CD4-positive, CD25-positive, alpha-beta regulatory T cell (primary cell): ENCODE data around the gene PIK3C3. TPM values are rescaled to one million over a fixed set of nuclear protein-coding genes. Genes with fewer than 3 reads are reported as not detected.
A peak's percentile ranks its signal among the peaks of the same experiment; 100 is the strongest.

Experiments
- ATAC-seq, 2 donors: fragments of 150-1000 bp; cut with Tn5 transposase; one replicate each; pipeline ENCODE4 v1.10.0; 2021; ENCODE audit warnings: low read depth in 2 of 2, moderate number of reproducible peaks in 2 of 2, moderate library complexity in 1 of 2
- DNase-seq, 3 donors: peaks; one replicate each; pipeline versions ENCODE4 v3.0.0 to v3.0.0-alpha.2; 2012 to 2022; ENCODE audit warnings: mixed read lengths in 1 of 3
- H3K27ac ChIP-seq: one replicate; pipeline ENCODE4 v1.7.0; 2013; ENCODE audit warnings: mild to moderate bottlenecking, low read length; ENCODE audit not compliant: insufficient read depth, poor library complexity, severe bottlenecking
- H3K27me3 ChIP-seq: one replicate; pipeline ENCODE4 v1.7.0; 2013; ENCODE audit warnings: low read length; ENCODE audit not compliant: control insufficient read depth, insufficient read depth
- H3K36me3 ChIP-seq: one replicate; pipeline ENCODE4 v1.7.0; 2013; ENCODE audit warnings: mild to moderate bottlenecking, low read length, moderate library complexity; ENCODE audit not compliant: control insufficient read depth, insufficient read depth
- H3K4me1 ChIP-seq: 2 replicates; pipeline ENCODE4 v1.7.0; 2013; ENCODE audit warnings: mild to moderate bottlenecking, low read length; ENCODE audit not compliant: insufficient read depth, control insufficient read depth, poor library complexity, severe bottlenecking
- H3K4me3 ChIP-seq: one replicate; pipeline ENCODE4 v1.7.0; 2013; ENCODE audit warnings: low read depth, mild to moderate bottlenecking, low read length, moderate library complexity
- H3K9me3 ChIP-seq, 2 experiments: 1 replicate in 1 of 2; 2 replicates in 1 of 2; pipeline ENCODE4 v1.7.0; 2013; ENCODE audit warnings: low read length in 2 of 2, mild to moderate bottlenecking in 1 of 2, moderate library complexity in 1 of 2; ENCODE audit not compliant: control insufficient read depth in 2 of 2
- H3K27ac Mint-ChIP-seq, 3 donors: one replicate each; pipeline ENCODE4 v1.8.0; 2020 to 2022; ENCODE audit warnings: mild to moderate bottlenecking in 3 of 3, mixed read lengths in 3 of 3, moderate library complexity in 2 of 3
- H3K27me3 Mint-ChIP-seq: one replicate; pipeline ENCODE4 v1.8.0; 2022; ENCODE audit warnings: mild to moderate bottlenecking, mixed read lengths
- H3K36me3 Mint-ChIP-seq: one replicate; pipeline ENCODE4 v1.8.0; 2020; ENCODE audit warnings: mixed read lengths
- H3K4me1 Mint-ChIP-seq, 4 donors: one replicate each; pipeline ENCODE4 v1.8.0; 2020 to 2022; ENCODE audit warnings: mixed read lengths in 4 of 4, mild to moderate bottlenecking in 1 of 4
- H3K4me3 Mint-ChIP-seq, 4 donors: one replicate each; pipeline ENCODE4 v1.8.0; 2020 to 2022; ENCODE audit warnings: mild to moderate bottlenecking in 4 of 4, mixed read lengths in 4 of 4, moderate library complexity in 3 of 4
- H3K9me3 Mint-ChIP-seq, 7 donors: one replicate each; pipeline ENCODE4 v1.8.0; 2020 to 2022; ENCODE audit warnings: mixed read lengths in 7 of 7, mild to moderate bottlenecking in 3 of 7, moderate library complexity in 2 of 7
- polyA plus RNA-seq, 4 donors: library from polyadenylated mRNA; unstranded; fragments of 300-500 nt; fragmentation: Illumina TruSeq; gene quantifications; one replicate each; pipeline ENCODE4 v1.2.3, GENCODE V29; 2021
- total RNA-seq: library from RNA; stranded (reverse); gene quantifications from one replicate; pipeline ENCODE4 v1.2.3, GENCODE V29; 2022

The PIK3C3 gene
- total and polyA plus RNA-seq, 5 donors from 2014 or later: 42.4 to 77.1 (median 46.0) TPM

GRCh38 chr18:42025491-42025890 lies 70.5 kb downstream of the PIK3C3 start:
- Histone ChIP-seq H3K27me3 (no peaks in the 10 kb centered on the region), H3K36me3 (peaks cover 34% of the 10 kb centered on the region), H3K4me1 (peaks cover 12% of the 10 kb centered on the region), H3K27ac (peak overlapping the region; percentile 15), H3K9me3 (no peaks in the 10 kb centered on the region), H3K4me3 (no peak overlapping the region)
- Mint-ChIP-seq H3K9me3 (no peaks in the 10 kb centered on the region), H3K4me1 (peaks cover 14 to 41% (median 26%) of the 10 kb centered on the region in 4 donors), H3K36me3 (peaks cover 20% of the 10 kb centered on the region), H3K4me3 (no peak overlapping the region), H3K27ac (peak overlapping the region in 2 of 3 donors; percentile 61 to 72), H3K27me3 (no peaks in the 10 kb centered on the region)
- ATAC-seq (no peak), DNase-seq (no peak)

GRCh38 chr18:42025974-42026625 lies 71.1 kb downstream of the PIK3C3 start:
- no peaks in the 10 kb centered on the region for H3K27me3 ChIP-seq
- peak overlapping the region; percentile 44 to 90 (median 61) for H3K27ac Mint-ChIP-seq
- DNase-seq (peak in 1 of 3 donors; percentile 42), ATAC-seq (peak in 1 of 2 donors; percentile 49)
- H3K9me3 Mint-ChIP-seq: no peaks in the 10 kb centered on the region
- peaks cover 32% of the 10 kb centered on the region for H3K36me3 ChIP-seq
- H3K27me3 Mint-ChIP-seq: no peaks in the 10 kb centered on the region
- H3K9me3 ChIP-seq: no peaks in the 10 kb centered on the region
- H3K4me1 Mint-ChIP-seq: peaks cover 15 to 41% (median 26%) of the 10 kb centered on the region in 4 donors
- H3K27ac ChIP-seq: peak overlapping the region; percentile 53
- H3K4me3 ChIP-seq: no peak overlapping the region
- H3K4me1 ChIP-seq: peaks cover 12% of the 10 kb centered on the region
- H3K36me3 Mint-ChIP-seq: peaks cover 22% of the 10 kb centered on the region
- H3K4me3 Mint-ChIP-seq: no peak overlapping the region

GRCh38 chr18:42028247-42028832 lies 73.3 kb downstream of the PIK3C3 start:
- no peak overlapping the region for H3K27ac Mint-ChIP-seq
- no peaks in the 10 kb centered on the region for H3K27me3 Mint-ChIP-seq
- peak; percentile 46 to 65 for ATAC-seq
- peaks cover 18 to 33% (median 24%) of the 10 kb centered on the region in 4 donors for H3K4me1 Mint-ChIP-seq
- no peaks in the 10 kb centered on the region for H3K9me3 ChIP-seq
- H3K36me3 ChIP-seq: peaks cover 30% of the 10 kb centered on the region
- H3K27me3 ChIP-seq: no peaks in the 10 kb centered on the region
- DNase-seq: peak; percentile 8 to 60 (median 36)
- H3K4me3 ChIP-seq: no peak overlapping the region
- peaks cover 12% of the 10 kb centered on the region for H3K4me1 ChIP-seq
- peaks cover 29% of the 10 kb centered on the region for H3K36me3 Mint-ChIP-seq
- H3K4me3 Mint-ChIP-seq: no peak overlapping the region
- no peaks in the 10 kb centered on the region for H3K9me3 Mint-ChIP-seq
- no peak overlapping the region for H3K27ac ChIP-seq

- ATAC-seq: no peak
- Histone ChIP-seq H3K27me3 (no peaks in the 10 kb centered on the region), H3K36me3 (peaks cover 37% of the 10 kb centered on the region), H3K27ac (no peak overlapping the region), H3K4me1 (peaks cover 12% of the 10 kb centered on the region), H3K9me3 (no peaks in the 10 kb centered on the region), H3K4me3 (no peak overlapping the region)
- no peak overlapping the region for H3K27ac Mint-ChIP-seq
- no peak for DNase-seq
- H3K4me3 Mint-ChIP-seq: no peak overlapping the region
- H3K4me1 Mint-ChIP-seq: peaks cover 15 to 26% (median 20%) of the 10 kb centered on the region in 4 donors
- no peaks in the 10 kb centered on the region for H3K27me3 Mint-ChIP-seq
- no peaks in the 10 kb centered on the region for H3K9me3 Mint-ChIP-seq
- peaks cover 34% of the 10 kb centered on the region for H3K36me3 Mint-ChIP-seq
These were observed 74.1 kb downstream of the PIK3C3 start for GRCh38 chr18:42029092-42029491.

GRCh38 chr18:42030586-42031182 lies 75.7 kb downstream of the PIK3C3 start:
- Mint-ChIP-seq H3K4me3 (no peak overlapping the region), H3K36me3 (peaks cover 37% of the 10 kb centered on the region), H3K27me3 (no peaks in the 10 kb centered on the region), H3K9me3 (no peaks in the 10 kb centered on the region), H3K4me1 (peaks cover 8 to 17% (median 11%) of the 10 kb centered on the region in 4 donors), H3K27ac (no peak overlapping the region)
- ATAC-seq (no peak), DNase-seq (no peak)
- Histone ChIP-seq H3K9me3 (no peaks in the 10 kb centered on the region), H3K4me1 (peaks cover 9% of the 10 kb centered on the region), H3K27ac (no peak overlapping the region), H3K27me3 (no peaks in the 10 kb centered on the region), H3K36me3 (peaks cover 52% of the 10 kb centered on the region), H3K4me3 (no peak overlapping the region)

- Mint-ChIP-seq H3K4me3 (no peak overlapping the region), H3K27me3 (no peaks in the 10 kb centered on the region), H3K27ac (peak overlapping the region in 1 of 3 donors; percentile 59), H3K9me3 (no peaks in the 10 kb centered on the region), H3K36me3 (peaks cover 42% of the 10 kb centered on the region), H3K4me1 (peaks cover 0 to 18% (median 3%) of the 10 kb centered on the region in 4 donors)
- no peak overlapping the region for H3K4me3 ChIP-seq
- no peaks in the 10 kb centered on the region for H3K4me1 ChIP-seq
- peaks cover 61% of the 10 kb centered on the region for H3K36me3 ChIP-seq
- H3K27me3 ChIP-seq: no peaks in the 10 kb centered on the region
- ATAC-seq: no peak
- no peaks in the 10 kb centered on the region for H3K9me3 ChIP-seq
- H3K27ac ChIP-seq: no peak overlapping the region
- DNase-seq: no peak
These were observed 77.4 kb downstream of the PIK3C3 start for GRCh38 chr18:42032447-42032846.

GRCh38 chr18:42033137-42033810 lies 78.2 kb downstream of the PIK3C3 start:
- Histone ChIP-seq H3K27me3 (no peaks in the 10 kb centered on the region), H3K4me1 (no peaks in the 10 kb centered on the region), H3K4me3 (no peak overlapping the region), H3K27ac (no peak overlapping the region), H3K9me3 (no peaks in the 10 kb centered on the region), H3K36me3 (peaks cover 68% of the 10 kb centered on the region)
- H3K27ac Mint-ChIP-seq: no peak overlapping the region
- H3K9me3 Mint-ChIP-seq: no peaks in the 10 kb centered on the region
- no peak for ATAC-seq
- DNase-seq: no peak
- H3K4me3 Mint-ChIP-seq: no peak overlapping the region
- peaks cover 0 to 17% (median 3%) of the 10 kb centered on the region in 4 donors for H3K4me1 Mint-ChIP-seq
- peaks cover 45% of the 10 kb centered on the region for H3K36me3 Mint-ChIP-seq
- H3K27me3 Mint-ChIP-seq: no peaks in the 10 kb centered on the region
